ENCODE results near the gene CHMP3.
A peak's percentile ranks its signal among the peaks of the same experiment; 100 is the strongest.
"Not testable (repeated sequence)": the region's sequence is repeated elsewhere in the genome, so short reads cannot be mapped to it uniquely, and the experiment has no call there.

The CHMP3 gene

DNA sequence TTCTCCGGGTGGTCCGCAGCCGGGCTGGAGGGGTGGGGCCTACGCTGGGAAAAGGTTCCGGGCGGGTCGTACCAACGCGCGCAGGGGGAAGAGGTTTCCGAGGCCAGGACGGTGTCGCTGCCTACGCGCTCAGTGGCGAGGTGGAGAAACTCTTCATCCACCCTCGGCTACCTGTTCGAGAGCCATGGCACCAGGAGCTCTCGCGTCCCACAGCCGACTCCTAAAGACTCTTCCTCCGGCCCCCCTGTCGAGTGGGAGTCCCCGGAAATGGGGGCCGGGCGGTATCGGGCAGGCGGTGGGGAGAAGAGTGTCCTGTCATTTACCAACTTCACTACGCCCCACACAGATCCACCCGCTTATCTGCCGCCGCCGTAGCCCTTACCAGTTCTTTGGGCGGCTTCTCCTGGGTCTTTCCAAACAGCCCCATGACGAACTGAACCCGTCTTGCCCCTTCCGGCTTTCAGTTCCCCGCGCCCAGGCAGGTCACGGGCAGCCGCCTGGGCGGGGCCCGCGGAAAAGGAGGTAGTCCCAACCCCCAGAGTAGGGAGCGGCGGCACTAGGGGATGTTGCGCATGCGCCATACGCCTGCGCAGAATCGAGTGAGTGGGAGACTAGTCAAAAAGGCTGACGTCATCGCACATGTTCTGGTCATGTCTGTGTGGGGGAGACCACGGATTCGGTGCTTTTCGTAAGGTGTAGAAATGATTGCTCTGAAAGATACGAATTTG is at the start of gene CHMP3:
TSS of gene CHMP3 (minus strand) at position 522 of the 728 bp plus-strand sequence. CDS start at position 427, 95 bp downstream.
- peak; percentile 93 for DNase-seq (ENCODE audit: low read depth)

GRCh38 chr2:86610871-86611270 is 47.6 kb upstream of the CHMP3 start:
- DNase-seq (ENCODE audit: low read depth), result no peak

DNA sequence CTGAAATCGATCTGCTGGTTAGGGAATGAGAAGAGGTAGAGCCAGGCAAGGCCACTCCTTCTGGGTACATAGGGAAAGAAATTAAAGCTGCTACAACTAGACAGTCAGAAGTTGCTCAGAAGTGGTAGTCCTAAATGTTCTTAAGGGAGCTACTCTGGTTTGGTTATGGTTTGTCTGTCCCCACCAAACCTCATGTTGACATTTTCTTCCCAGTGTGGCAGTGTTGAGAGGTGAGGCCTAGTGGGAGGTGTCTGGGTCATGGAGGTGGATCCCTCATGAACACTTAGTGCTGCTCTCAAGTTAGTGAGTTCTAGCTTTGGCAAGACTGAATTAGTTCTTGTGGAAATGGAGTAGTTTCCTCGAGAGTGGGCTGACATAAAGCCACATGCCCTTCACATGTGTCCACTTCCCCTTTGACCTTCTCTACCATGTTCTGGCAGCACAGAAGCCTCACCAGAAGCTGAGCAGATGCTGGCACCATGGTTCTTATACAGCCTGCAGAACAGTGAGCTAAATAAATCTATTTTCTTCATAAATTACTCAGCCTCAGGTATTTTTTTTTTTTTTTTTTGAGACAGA is 45.7 kb upstream of the CHMP3 start:
- no peak for DNase-seq (ENCODE audit: low read depth)

- no peak for DNase-seq (ENCODE audit: low read depth)
These were observed 40.7 kb upstream of the CHMP3 start for GRCh38 chr2:86603905-86604304.

- no peak for DNase-seq (ENCODE audit: low read depth)
These were observed 35.7 kb upstream of the CHMP3 start for GRCh38 chr2:86598966-86599365.

GRCh38 chr2:86596118-86596517 is 32.9 kb upstream of the CHMP3 start:
- DNase-seq (ENCODE audit: low read depth), result no peak

DNA sequence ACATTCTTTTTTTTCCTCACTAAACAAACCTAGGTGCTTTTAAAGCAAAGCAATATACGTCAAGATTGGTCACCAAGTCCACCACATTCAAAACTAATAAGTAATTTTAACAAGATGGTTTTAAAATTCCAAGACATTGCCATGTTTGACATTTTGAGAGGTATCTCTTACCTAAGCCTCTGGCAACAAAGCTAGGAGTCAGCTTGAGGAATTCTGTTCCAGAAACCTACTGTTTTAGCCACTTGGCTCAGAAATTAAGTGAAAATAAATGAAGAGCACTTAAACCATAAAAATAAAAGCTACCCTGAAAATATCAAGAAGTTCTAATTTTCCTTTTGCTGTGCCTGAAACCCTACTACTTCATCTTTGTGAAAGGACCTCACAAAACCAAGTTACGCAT is 30.0 kb upstream of the CHMP3 start:
- DNase-seq (ENCODE audit: low read depth), result no peak

- no peak for DNase-seq (ENCODE audit: low read depth)
These were observed 29.4 kb upstream of the CHMP3 start for GRCh38 chr2:86592547-86593230.

- DNase-seq (ENCODE audit: low read depth), result not testable (repeated sequence)
These were observed 26.5 kb upstream of the CHMP3 start for GRCh38 chr2:86589701-86590100.

DNA sequence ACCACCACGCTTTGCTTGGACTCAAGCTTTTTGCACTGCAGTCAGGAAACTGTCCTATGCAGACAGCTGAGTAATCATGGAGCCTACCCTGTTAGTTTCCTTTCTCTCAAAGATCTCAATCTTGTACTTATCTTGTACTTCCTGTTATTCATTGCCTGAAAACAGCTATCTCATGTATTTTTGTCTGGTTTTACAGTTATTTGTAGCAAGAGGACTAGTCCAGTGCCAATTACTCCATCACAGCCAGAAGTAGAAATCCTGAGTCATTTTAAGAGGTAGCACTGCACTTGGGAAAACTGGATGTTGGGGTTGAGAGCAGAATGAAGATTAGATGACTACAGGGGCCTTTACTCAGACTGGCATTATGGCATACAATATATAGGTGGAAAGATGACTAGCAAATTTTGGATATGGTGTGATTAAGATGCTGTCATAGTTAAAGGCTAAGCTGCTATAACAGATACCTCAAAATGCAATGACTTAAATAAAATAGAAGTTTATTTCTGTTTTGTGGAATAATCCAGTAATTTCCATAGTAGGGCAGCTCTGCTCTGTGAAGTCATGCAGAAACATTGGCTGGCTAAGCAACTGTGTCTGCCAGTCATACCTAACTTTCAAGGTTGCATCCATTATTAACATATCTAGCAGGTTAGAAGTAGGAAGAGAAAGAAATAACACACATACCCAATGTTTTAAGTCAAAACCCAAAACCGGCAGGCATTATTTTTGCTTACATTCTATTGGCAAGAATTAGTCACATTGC is 21.1 kb upstream of the CHMP3 start:
- no peak for DNase-seq (ENCODE audit: low read depth)

DNA sequence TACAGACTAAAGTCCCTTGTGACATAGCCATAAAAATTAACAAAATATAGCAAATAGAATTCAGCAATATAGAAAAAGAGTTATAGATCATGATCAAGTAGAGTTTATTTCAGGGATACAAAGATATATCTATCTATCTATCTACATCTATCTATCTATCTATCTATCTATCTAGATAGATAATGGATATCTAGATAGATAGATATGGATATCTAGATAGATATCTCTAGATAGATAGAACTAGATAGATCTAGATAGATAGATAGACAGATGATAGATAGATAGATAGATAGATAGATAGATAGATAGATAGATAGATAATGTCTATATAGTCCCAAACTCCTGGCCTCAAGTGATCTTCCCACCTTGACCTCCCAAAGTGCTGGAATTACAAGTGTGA is 17.3 kb upstream of the CHMP3 start:
- no peak for DNase-seq (ENCODE audit: low read depth)

DNA sequence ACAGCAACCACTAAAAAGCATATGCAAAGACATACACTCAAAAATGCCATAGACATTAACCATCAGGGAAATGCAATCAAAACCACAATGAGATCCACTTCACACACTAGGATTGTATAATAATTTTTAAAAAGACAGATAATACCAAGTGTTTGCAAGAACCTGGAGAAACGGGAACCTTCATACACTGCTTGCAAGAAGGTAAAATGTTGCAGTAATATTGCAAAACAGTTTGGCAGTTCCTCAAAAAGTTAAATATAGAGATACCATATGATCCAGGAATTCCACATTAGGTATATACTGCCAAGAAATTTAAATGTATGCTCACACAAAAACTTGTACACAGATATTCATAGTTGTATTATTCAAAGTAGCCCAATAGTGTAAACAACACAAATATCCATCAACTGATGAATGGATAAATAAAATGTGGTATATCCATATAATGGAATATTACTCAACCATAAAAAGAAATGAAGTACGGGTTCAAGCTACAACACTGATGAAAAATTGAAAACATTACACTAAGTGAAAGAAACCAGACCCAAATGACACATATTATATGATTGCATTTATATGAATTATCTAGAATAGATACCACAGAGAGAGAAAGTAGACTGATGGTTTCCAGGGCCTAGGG is 14.7 kb upstream of the CHMP3 start:
- DNase-seq (ENCODE audit: low read depth), result no peak

- no peak for DNase-seq (ENCODE audit: low read depth)
These were observed 6.8 kb upstream of the CHMP3 start for GRCh38 chr2:86570059-86570458.

DNA sequence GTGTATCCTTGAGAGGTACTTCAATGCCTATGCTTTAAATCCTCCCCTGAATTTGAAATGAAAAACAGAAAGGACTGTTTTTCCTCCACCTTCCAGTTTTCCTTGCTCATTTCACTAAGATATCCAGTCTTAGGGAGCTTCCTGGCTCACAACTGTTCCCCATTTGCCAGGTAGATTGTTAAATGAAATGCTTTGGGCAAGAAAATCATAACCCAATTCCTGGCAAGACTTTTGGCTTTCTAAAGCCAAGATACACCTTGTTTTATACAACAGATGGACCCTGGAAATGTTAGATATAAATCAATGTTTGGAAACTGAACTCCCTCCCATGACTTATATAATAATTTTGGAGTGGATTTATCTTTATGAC is 3.6 kb upstream of the CHMP3 start:
- no peak for DNase-seq (ENCODE audit: low read depth)

GRCh38 chr2:86566158-86566820 is 3.0 kb upstream of the CHMP3 start:
- no peak for DNase-seq (ENCODE audit: low read depth)

DNA sequence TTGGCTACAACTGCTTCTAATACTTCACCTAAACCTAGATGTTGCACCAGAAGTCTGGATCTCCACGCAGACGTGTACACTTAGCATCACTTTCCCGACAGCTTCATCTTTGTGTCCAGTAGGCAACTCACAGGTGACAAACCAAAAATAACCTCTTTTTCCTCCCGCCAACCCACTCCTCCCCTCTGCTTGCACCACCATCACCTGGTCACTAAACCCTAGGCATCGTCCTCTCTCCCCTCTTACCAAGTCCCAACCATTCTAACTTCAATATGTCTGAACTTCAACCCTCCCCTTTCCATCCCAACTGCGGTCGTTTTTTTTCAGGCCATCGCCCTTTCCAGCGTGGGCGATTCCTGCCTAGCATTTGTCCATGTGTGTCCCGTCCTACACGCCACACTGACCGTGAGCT is 413 bp upstream of the CHMP3 start:
- no peak for DNase-seq (ENCODE audit: low read depth)

- DNase-seq (ENCODE audit: low read depth), result no peak
These were observed 740 bp downstream of the CHMP3 start for GRCh38 chr2:86562485-86562921.

GRCh38 chr2:86557836-86558235 is 5.4 kb downstream of the CHMP3 start:
- no peak for DNase-seq (ENCODE audit: low read depth)

- DNase-seq (ENCODE audit: low read depth), result no peak
These were observed 6.7 kb downstream of the CHMP3 start for GRCh38 chr2:86556508-86556907.

DNA sequence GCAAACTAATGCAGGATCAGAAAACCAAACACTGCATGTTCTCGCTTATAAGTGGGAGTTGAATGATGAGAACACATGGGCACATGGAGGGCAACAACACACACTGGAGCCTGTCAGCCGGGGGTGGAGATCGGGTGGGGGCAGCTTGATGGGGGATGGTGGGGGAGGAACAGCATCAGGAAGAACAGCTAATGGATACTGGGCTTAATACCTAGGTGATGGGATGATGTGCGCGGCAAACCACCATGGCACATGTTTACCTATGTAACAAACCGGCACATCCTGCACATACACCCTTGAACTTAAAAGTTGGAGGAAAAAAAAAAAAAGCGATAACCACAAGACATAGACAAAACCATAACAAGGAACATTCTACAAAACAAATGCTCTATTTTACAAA is 10.4 kb downstream of the CHMP3 start:
- no peak for DNase-seq (ENCODE audit: low read depth)

DNA sequence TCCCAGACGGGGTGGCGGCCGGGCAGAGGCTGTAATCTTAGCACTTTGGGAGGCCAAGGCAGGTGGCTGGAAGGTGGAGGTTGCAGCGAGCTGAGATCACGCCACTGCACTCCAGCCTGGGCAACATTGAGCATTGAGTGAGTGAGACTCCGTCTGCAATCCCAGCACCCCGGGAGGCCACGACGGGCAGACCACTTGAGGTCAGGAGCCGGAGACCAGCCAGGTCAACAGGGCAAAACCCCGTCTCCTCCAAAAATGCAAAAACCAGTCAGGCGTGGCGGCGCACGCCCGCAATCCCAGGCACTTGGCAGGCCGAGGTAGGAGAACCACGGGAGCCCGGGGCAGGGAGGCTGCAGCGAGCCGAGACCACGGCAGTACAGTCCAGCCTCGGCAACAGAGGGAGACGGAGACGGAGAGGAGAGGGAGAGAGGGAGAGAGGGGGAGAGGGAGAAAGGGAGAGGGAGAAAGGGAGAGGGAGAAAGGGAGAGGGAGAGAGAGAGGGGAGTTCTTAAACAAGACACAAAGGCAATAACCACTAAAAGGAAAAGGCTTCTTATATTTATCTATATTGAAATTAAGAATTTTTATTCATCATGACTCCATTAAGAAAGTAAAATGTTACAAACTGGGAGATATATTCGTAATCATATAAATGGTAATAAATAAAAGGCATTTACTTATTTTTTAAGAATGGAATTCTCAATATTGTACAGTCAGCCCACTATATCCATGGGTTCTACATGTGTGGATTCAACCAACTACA is 13.1 kb downstream of the CHMP3 start:
- DNase-seq (ENCODE audit: low read depth), result not testable (repeated sequence)
